HG03103 (cell line): ENCODE measurements around the gene TLR5.

Experiments used
- ATAC-seq: cut with Tn5 transposase; IDR thresholded peaks from one replicate; pipeline ENCODE4 v1.9.1; 2021; ENCODE audit warnings: low read depth; ENCODE audit not compliant: unreplicated experiment

The TLR5 gene

DNA sequence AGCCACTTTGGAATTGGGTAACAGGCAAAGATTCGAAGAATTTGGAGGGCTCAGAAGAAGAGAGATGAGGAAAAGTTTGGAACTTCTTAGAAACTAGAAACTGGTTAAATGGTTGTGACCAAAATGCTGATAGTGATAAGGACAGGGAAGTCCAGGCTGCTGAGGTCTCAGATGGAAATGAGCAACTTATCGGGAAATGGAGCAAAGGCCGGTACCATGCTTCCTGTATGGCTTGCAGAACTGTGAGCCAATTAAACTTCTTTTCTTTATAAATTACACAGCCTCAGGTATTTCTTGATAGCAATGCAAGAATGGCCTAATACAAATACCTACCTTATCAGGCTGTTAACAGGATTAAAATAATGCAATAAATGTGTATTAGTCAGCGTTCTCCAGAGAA is 9.4 kb upstream of the TLR5 start:
- no peak for ATAC-seq

DNA sequence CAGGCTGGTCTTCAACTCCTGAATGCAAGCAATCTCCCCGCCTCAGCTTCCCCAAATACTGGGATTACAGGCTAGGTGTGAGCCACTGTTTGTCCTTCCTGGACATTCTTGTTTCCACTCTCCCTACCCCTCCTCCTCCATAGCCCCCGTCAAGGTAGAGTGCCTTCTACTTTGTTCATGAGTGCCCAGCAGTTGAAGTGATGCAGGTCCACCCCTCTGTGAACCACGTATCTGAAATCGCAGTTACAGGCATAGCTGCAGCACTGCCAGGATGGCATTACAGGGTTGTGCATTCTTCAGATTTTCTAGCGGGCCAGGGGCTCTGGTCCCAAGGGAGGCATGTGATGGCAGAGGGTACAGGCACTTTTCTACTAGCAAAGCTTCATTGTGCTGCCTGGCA is 7.4 kb upstream of the TLR5 start:
- no peak for ATAC-seq

- no peak for ATAC-seq
Measured at GRCh38 chr1:223147873-223148272, 4.8 kb upstream of the TLR5 start.

- ATAC-seq, result no peak
Measured at GRCh38 chr1:223147409-223147808, 4.4 kb upstream of the TLR5 start.

GRCh38 chr1:223146745-223147144 is 3.7 kb upstream of the TLR5 start:
- ATAC-seq, result no peak

DNA sequence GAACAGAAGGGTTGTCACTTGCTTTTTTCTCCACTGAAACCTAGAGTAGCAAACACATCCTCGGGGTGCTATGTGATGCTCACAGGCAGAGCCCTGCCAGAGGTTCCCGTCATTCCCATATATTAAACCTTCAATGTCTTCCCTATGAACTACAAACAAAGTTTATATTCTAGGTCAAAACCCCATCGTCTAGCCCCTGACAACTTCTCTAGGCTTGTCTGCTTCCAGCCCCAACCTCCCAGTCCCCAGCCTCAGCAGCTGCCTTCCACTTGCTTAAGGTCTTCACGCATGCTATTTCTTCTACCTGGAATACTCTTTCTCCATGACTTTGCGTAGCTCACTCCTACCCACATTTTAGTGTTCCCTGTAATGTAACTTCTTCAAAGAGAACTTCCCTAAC is 1.9 kb upstream of the TLR5 start:
- no peak for ATAC-seq

DNA sequence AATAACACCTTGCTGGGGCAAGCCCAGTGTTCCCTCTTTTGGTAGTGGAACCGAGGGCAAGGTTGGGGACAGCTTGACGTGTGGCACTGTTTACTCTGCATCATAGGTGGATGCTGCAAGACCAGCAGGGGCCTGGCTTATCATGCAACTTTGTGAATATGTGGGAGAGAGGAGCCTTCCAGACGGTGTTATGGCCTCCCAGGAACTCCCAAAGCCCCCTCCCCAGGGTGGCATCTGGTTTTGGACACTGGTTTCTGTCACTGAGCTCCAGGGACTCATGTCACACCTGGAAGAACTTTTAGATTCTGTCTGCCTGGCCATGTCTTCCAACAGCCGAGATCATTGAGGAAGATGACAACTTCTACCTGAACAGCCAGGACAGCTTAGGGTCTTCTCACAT is 1.4 kb upstream of the TLR5 start:
- ATAC-seq, result no peak

DNA sequence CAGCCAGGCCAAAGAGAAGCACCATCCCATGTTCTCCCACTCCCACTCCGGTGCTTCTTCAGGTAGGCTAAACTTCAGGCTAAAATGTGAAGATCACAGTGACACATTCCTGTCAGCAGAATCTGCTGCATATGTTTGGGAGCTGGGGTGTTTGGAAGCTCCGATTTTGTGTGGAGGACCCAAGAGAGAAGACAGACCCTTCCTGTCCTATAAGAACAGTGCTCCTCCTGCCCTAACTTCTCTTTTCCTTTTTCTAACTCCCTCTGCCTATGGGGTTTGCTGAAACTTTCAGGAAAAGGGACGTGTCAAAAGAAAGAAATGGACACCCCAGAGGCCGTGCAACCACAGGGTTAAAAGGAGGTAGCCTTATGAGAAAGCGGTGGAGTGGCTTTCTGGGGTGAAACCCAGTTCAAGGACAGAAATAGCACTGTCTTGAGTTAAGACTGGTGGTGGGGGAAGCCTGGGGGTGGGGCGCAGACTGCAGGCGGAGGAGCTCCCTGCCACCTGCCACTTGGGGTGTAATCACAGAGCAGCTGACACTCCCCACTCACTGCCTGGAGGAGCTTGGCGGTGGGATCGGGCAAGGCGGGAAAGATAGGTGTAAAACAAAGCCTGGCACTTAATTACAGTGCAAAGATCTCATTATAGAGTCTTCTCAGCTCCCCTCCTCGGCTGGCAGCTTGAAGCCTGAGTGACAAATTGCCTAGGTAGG is 645 bp upstream of the TLR5 start:
- no peak for ATAC-seq

DNA sequence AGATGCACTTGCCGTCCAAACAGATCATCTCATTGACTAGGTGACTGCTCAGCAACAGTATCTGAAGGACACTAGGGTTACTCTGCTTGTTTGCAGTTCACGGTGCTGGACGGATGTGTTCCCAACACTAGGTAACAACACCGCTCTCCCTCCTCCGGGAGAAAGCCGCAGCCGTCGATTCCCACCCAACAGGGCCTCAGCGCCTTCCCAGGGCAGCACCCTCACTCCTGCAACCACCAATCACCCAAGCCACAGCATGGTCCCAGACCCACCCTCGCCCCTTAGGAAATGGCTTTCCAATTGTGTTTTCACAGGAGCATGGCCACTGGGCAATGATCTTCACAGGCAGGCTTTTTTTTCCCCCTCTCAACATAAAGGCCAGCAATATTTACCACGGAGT is 779 bp downstream of the TLR5 start:
- no peak for ATAC-seq

GRCh38 chr1:223140611-223141405 is 2.2 kb downstream of the TLR5 start:
- ATAC-seq, result no peak

GRCh38 chr1:223137455-223138085 is 5.5 kb downstream of the TLR5 start:
- no peak for ATAC-seq

DNA sequence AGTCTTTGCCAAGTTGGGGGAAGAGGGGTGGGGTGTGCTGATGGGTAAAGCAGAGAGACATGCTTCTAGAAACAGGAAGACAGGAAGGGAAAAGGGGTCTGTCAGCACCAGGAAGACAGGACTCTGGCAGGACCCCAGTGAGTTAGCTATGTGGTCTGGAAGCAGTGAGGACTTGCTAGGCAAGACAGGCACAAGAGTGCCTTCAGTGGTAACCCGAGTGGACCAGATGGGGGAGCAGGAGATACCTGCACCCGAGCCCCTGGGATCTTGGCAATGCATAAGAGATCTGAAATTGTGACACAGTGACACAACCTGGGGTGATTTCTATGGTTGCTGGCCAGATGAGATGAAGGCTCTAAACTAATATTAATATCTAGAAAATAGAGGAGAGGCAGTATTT is 7.0 kb downstream of the TLR5 start:
- no peak for ATAC-seq

DNA sequence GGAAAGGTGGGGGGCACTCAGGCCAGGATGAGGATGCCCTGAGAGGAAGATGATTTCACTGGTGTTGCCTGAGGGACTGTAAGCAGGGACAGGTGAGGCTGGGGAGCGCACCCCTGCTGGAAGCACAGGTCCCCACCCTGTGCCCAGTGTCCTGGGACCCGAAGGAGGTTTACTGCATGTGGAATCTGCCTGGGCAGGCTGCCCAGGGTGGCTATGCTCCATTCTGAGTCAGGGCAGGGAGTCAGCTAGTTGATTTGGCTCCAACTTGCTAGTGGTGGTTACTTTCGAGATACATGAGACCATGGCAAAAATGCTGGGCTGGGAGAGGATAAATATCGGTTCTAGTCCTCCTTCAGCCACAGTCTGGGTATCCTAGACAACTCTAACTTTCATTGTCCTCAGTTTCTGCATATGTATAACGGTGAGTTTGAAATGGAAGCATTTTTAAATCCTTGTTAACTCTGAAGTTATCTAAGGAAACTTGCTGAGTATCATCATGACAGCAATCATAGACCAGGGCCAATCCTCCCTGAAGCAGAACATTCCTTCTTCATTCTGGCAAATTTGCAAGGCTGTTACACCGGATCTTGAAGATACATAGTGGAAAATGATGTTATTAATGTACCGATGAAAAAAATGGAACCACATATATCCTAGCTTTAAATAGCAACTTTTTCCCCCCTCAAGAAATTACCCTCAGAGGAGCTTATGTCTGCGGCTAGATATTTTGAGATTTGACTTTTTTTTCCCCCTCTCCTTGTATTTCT is 7.7 kb downstream of the TLR5 start:
- no peak for ATAC-seq

DNA sequence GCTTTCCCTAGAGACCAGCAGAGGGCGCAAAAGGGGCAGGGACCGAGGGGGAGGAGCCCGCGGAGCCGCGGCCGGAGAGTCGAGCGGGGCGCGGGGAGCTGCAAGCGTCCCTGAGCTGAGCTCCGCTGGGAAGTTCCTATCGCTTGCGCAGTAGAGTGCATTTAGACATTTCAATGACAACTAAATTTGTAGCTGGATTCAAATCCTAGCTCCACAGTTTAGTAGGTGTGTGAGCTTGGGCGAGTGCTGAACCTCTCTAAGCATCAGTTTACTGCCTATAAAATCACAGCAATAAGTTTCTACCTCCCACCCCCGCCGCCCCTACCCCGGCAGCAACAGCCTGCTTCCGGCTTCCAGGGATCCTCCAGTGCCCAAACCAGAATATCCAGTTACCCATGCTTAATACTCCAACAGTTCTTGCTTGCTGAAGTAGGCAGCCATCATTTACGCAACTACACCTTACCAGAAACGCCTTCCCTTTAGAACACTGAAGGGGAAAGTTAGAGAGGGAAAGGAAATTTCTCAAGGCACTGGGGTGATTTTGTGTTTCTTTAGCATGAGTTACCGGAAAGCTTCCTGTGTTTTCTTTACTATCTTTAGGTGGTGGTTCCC is 9.1 kb downstream of the TLR5 start:
- ATAC-seq, result peak; percentile 87

GRCh38 chr1:223133306-223133823 is 9.7 kb downstream of the TLR5 start:
- ATAC-seq, result no peak

GRCh38 chr1:223129229-223129901 is 13.7 kb downstream of the TLR5 start:
- peak; percentile 46 for ATAC-seq

DNA sequence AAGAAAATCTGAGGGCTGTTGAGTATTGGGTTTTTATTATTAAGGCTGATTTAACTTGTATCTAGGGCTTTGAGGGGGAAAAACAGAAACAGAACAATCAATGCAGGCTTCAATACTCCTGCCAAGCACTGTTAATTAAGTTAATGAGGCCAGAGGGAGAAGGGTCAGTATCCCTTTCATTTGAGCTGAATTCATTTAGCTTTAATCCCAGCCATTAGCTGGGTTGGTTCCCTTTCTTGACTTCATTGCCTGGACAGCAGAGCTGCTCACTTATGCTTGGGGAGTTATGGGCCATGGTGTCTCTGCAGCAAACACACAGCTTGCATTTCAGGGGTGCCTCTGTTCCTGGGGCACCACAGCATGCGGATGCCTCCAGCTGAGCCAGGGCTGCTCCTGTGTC is 16.3 kb downstream of the TLR5 start:
- ATAC-seq, result no peak

GRCh38 chr1:223125766-223126165 is 17.3 kb downstream of the TLR5 start:
- ATAC-seq, result no peak

DNA sequence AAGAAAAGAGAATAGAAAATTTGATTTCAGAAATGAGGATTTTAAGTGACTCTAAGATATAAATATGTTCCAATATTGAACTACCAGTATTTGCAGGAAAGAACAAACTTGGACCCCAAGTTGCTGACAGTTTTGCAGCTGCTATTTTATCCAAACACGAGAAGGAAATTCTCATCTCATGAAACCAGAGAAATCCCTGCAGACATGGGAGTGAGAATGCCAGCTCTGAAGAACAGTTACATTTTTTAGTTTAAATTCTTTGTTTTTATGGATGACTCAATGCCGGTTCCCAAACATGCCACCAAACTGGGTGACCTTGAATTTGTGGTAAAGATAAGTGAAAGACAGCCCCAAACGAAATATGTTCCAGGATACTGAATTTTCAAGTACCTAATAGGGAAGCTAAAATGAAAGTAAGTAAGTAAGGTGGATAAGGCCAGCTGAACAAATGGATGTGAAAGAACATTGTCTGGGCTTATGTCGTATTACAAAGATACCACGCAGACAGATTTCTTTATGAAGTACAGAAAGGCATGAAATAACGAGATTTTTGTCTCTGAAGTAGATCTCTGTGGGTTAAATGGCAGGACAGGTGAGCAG is 19.9 kb downstream of the TLR5 start:
- no peak for ATAC-seq
